Mucosa of descending colon (tissue), 3 donors: ENCODE results near the gene DOK5. TPM values are rescaled to one million over a fixed set of nuclear protein-coding genes. Genes with fewer than 3 reads are reported as not detected.

ENCODE experiments used
- ATAC-seq: fragments of 200-7000 bp; cut with Tn5 transposase; one replicate; pipeline ENCODE4 v1.9.1; 2020; ENCODE audit warnings: mild to moderate bottlenecking, moderate library complexity
- DNase-seq, 3 donors: peaks; one replicate each; pipeline ENCODE4 v3.0.0-alpha.2; 2020
- H3K36me3 ChIP-seq: fragments of 200-600 bp; one replicate; pipeline ENCODE4 v1.8.0; 2021; ENCODE audit warnings: low read depth, mild to moderate bottlenecking
- H3K4me1 ChIP-seq: fragments of 200-600 bp; one replicate; pipeline ENCODE4 v1.8.0; 2021; ENCODE audit warnings: low read depth, mild to moderate bottlenecking
- H3K4me3 ChIP-seq: fragments of 200-600 bp; one replicate; pipeline ENCODE4 v1.8.0; 2021; ENCODE audit warnings: mild to moderate bottlenecking
- H3K9me3 ChIP-seq: fragments of 200-600 bp; one replicate; pipeline ENCODE4 v1.8.0; 2021; ENCODE audit warnings: mild to moderate bottlenecking
- intact Hi-C, 2 donors: fragments of 100-400 bp; cut with DNase I in 1 of 2; cut with micrococcal nuclease in 1 of 2; formaldehyde crosslinking; loops; one replicate each; pipeline versions ENCODE4 v1.11.0 to v1.11.1; 2022; cut with DNase I, micrococcal nuclease
- long read RNA-seq, 2 donors: library from polyadenylated mRNA; unstranded; transcript quantifications; one replicate each; pipeline ENCODE4 v2.0.0, GENCODE V29; 2019 to 2021
- total RNA-seq, 3 donors: library from RNA; stranded (reverse); fragmentation: NEBNext Ultra II Directional in 2 of 3; extraction: Animal tissue kit (Norgen Biotek cat#: 25700) in 2 of 3; gene quantifications; one replicate each; pipeline versions ENCODE4 v1.2.1 to v1.2.4, GENCODE V29; 2021 to 2023
- TF ChIP-seq, protein P1 (sequence below): fragments of 200-600 bp; IDR thresholded peaks from one replicate; pipeline ENCODE4 v1.8.0; 2022; ENCODE audit warnings: antibody characterized with exemption, mild to moderate bottlenecking
- donor health status: DM: no; HTN: no; CAD: no; lungs with moderate emphysema.
- donor health status: DM: no; HTN: no; CAD: no.
- donor health status: DM: no; HTN: yes; CAD: no.

Gene DOK5
- total RNA-seq: 1 to 10 TPM in 1 of 3 donors, under 1 TPM in 2; 0.29 to 2.3 (median 0.67) TPM
- long read RNA-seq, donor 1, transcript DOK5-201 (8 exons, 1,963 nt): major isoform, 5 of 6 reads
- long read RNA-seq, donor 1, partial matches to known transcripts: 0 of 6 reads
- long read RNA-seq, donor 1, other reads (novel, unspliced or antisense): 1 of 6 reads
- long read RNA-seq, donor 2, partial matches to known transcripts: 0 of 1 reads
- long read RNA-seq, donor 2, other reads (novel, unspliced or antisense): 0 of 1 reads

GRCh38 chr20:54475334-54476168, at the start of gene DOK5:
TSS of gene DOK5 (plus strand) at chr20:54475593. CDS start at chr20:54475947, 354 bp downstream.
- intact Hi-C loops: no loop called here
- DNase-seq: peak in 2 of 3 donors; percentile 3 to 25
- no peak within 1 kb of the TSS for H3K4me3 ChIP-seq
- ATAC-seq: peak; percentile 38
- H3K36me3 ChIP-seq: no peaks in the 10 kb centered on the region
- TF ChIP-seq, protein P1, sequence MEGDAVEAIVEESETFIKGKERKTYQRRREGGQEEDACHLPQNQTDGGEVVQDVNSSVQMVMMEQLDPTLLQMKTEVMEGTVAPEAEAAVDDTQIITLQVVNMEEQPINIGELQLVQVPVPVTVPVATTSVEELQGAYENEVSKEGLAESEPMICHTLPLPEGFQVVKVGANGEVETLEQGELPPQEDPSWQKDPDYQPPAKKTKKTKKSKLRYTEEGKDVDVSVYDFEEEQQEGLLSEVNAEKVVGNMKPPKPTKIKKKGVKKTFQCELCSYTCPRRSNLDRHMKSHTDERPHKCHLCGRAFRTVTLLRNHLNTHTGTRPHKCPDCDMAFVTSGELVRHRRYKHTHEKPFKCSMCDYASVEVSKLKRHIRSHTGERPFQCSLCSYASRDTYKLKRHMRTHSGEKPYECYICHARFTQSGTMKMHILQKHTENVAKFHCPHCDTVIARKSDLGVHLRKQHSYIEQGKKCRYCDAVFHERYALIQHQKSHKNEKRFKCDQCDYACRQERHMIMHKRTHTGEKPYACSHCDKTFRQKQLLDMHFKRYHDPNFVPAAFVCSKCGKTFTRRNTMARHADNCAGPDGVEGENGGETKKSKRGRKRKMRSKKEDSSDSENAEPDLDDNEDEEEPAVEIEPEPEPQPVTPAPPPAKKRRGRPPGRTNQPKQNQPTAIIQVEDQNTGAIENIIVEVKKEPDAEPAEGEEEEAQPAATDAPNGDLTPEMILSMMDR: no peak
- H3K9me3 ChIP-seq: no peaks in the 10 kb centered on the region
- no peaks in the 10 kb centered on the region for H3K4me1 ChIP-seq

GRCh38 chr20:54429364-54429763, 46.0 kb upstream of the DOK5 start:
- ATAC-seq: no peak
- TF ChIP-seq, protein P1: no peak
- intact Hi-C loops: no loop called here

DNA sequence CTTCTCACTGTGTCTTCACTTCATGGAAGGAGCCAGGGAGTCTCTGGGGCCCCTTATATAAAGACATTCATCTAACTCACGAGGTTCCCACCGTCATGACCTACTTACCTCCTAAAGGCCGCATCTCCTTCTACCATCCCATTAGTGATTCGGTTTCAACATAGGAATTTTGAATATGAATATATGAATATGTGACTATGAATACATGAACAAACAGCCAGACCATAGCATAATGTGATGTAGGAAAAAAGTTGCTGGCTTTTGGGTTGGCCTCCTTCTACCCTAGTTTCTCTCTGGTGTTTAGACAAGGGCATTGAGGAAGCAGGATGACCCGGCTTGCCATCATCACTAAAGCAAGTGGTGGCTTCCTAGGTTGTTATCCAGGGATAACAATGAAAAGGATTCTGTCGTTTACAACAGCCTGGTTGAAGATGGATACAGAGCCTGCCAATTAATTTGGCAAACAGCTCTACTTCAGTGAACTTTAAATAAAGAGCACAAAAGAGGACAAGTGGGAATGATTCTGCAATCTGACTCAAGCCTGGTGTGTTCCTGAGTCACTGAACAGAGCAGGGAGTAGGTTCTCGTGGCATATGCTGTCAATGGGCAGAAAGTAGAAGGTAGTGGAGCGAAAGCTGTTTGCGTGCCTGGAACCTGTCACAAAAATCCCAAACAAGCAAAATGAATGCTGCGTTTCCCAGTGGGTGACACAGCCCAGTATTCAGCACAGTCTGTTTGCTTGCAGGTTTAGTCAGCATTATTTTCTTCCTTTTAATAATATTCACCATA, 44.0 kb upstream of the DOK5 start:
- no peaks in the 10 kb centered on the region for H3K4me1 ChIP-seq
- TF ChIP-seq, protein P1: no peak
- H3K9me3 ChIP-seq: no peaks in the 10 kb centered on the region
- ATAC-seq (no peak), DNase-seq (no peak)
- intact Hi-C loops: no loop called here
- H3K36me3 ChIP-seq: no peaks in the 10 kb centered on the region
- no peak overlapping the region for H3K4me3 ChIP-seq

More at GRCh38 chr20:54429364-54429763, 46.0 kb upstream of the DOK5 start:
- no peak overlapping the region for H3K4me3 ChIP-seq
- DNase-seq: no peak
- no peaks in the 10 kb centered on the region for H3K4me1 ChIP-seq
- H3K36me3 ChIP-seq: no peaks in the 10 kb centered on the region
- H3K9me3 ChIP-seq: peaks cover 4% of the 10 kb centered on the region

DNA sequence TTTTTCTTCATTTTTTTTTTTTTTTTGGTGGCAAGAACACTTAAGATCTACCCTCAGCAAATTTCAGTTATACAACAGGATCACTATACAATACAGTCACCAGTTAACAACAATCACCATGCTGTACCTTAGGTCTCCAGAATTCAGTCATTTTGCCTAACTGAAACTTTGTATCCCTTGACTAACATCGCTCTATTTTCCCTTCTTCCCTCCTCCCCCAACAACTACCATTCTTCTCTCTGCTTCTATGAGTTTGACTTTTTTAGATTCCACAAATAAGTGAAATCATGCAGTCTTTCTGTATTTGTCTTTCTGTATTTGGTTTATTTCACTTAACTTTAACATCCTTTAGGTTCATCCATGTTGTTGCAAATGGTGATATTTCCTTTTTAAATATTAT, 42.4 kb upstream of the DOK5 start:
- Histone ChIP-seq H3K36me3 (no peaks in the 10 kb centered on the region), H3K4me3 (no peak overlapping the region), H3K4me1 (no peaks in the 10 kb centered on the region), H3K9me3 (no peaks in the 10 kb centered on the region)
- TF ChIP-seq, protein P1: no peak
- DNase-seq (no peak), ATAC-seq (no peak)
- intact Hi-C loops: no loop called here

- DNase-seq: no peak
- H3K4me1 ChIP-seq: no peaks in the 10 kb centered on the region
- TF ChIP-seq, protein P1: no peak
- no peak overlapping the region for H3K4me3 ChIP-seq
- H3K9me3 ChIP-seq: no peaks in the 10 kb centered on the region
- ATAC-seq: no peak
- intact Hi-C loops: no loop called here
- H3K36me3 ChIP-seq: no peaks in the 10 kb centered on the region
Observed at GRCh38 chr20:54433636-54434035, 41.8 kb upstream of the DOK5 start.
